CD8-positive, alpha-beta memory T cell (primary cell): ENCODE measurements around the gene NR5A2. TPM values are rescaled to one million over a fixed set of nuclear protein-coding genes. Genes with fewer than 3 reads are reported as not detected.

Source experiments
- CTCF ChIA-PET: fragments of 350-600 bp; sonication (Branson Sonifier 250); formaldehyde crosslinking; loops from one replicate; lab custom pipeline; 2021; ENCODE audit warnings: antibody characterized with exemption; lab: Charles Lee
- POLR2A ChIA-PET: fragments of 350-600 bp; sonication (Branson Sonifier 250); formaldehyde crosslinking; loops from one replicate; lab custom pipeline; 2021; ENCODE audit warnings: antibody characterized with exemption; lab: Charles Lee
- DNase-seq, 5 donors: peaks; one replicate each; pipeline versions ENCODE4 v3.0.0 to v3.0.0-alpha.2; 2020 to 2022; ENCODE audit warnings: mixed read lengths in 1 of 5
- H3K27ac ChIP-seq: one replicate; pipeline ENCODE4 v1.7.0; 2013; ENCODE audit warnings: low read depth, mild to moderate bottlenecking, low read length, moderate library complexity
- H3K27me3 ChIP-seq: 2 replicates; pipeline ENCODE4 v1.7.0; 2013; ENCODE audit warnings: low read length, mild to moderate bottlenecking; ENCODE audit not compliant: insufficient read depth, poor library complexity, severe bottlenecking
- H3K36me3 ChIP-seq: 2 replicates; pipeline ENCODE4 v1.7.0; 2013; ENCODE audit warnings: mild to moderate bottlenecking, low read length, moderate library complexity; ENCODE audit not compliant: insufficient read depth
- H3K4me1 ChIP-seq: 2 replicates; pipeline ENCODE4 v1.7.0; 2013; ENCODE audit warnings: mild to moderate bottlenecking, low read length, moderate library complexity; ENCODE audit not compliant: insufficient read depth
- H3K4me3 ChIP-seq: 2 replicates; pipeline ENCODE4 v1.7.0; 2013; ENCODE audit warnings: mild to moderate bottlenecking, low read length
- H3K9me3 ChIP-seq: 2 replicates; pipeline ENCODE4 v1.7.0; 2013; ENCODE audit warnings: mild to moderate bottlenecking, low read length
- H3K27ac Mint-ChIP-seq, 8 donors: one replicate each; pipeline ENCODE4 v1.8.0; 2020 to 2021; ENCODE audit warnings: mixed read lengths in 8 of 8, mild to moderate bottlenecking in 6 of 8, inconsistent platforms in 3 of 8, moderate library complexity in 3 of 8
- H3K27me3 Mint-ChIP-seq, 2 donors: one replicate each; pipeline ENCODE4 v1.8.0; 2020 to 2021; ENCODE audit warnings: mixed read lengths in 2 of 2, mild to moderate bottlenecking in 1 of 2, moderate library complexity in 1 of 2
- H3K36me3 Mint-ChIP-seq, 3 donors: one replicate each; pipeline ENCODE4 v1.8.0; 2020 to 2021; ENCODE audit warnings: mixed read lengths in 3 of 3, inconsistent platforms in 1 of 3, mild to moderate bottlenecking in 1 of 3
- H3K4me1 Mint-ChIP-seq, 3 donors: one replicate each; pipeline ENCODE4 v1.8.0; 2020 to 2021; ENCODE audit warnings: mixed read lengths in 3 of 3, inconsistent platforms in 1 of 3, mild to moderate bottlenecking in 1 of 3
- H3K4me3 Mint-ChIP-seq, 7 donors: one replicate each; pipeline ENCODE4 v1.8.0; 2020 to 2021; ENCODE audit warnings: mixed read lengths in 7 of 7, mild to moderate bottlenecking in 6 of 7, moderate library complexity in 4 of 7, inconsistent platforms in 2 of 7
- H3K9me3 Mint-ChIP-seq, 5 donors: one replicate each; pipeline ENCODE4 v1.8.0; 2020 to 2022; ENCODE audit warnings: mixed read lengths in 5 of 5, mild to moderate bottlenecking in 3 of 5, moderate library complexity in 2 of 5, inconsistent platforms in 1 of 5
- polyA plus RNA-seq: library from polyadenylated mRNA; unstranded; fragments of 300-500 nt; fragmentation: Illumina TruSeq; gene quantifications from one replicate; pipeline ENCODE4 v1.2.3, GENCODE V29; 2021
- total RNA-seq, 2 experiments: library from RNA; stranded (reverse); gene quantifications; one replicate each; pipeline ENCODE4 v1.2.3, GENCODE V29; 2021

NR5A2 gene
- total and polyA plus RNA-seq, 3 experiments from 2014 or later = not detected

GRCh38 chr1:200081969-200082245, 54.4 kb downstream of the NR5A2 start:
- CTCF ChIA-PET = no interaction called here
- Mint-ChIP-seq H3K27me3 (peaks cover 7 to 27% of the 10 kb centered on the region in 2 donors), H3K9me3 (no peaks in the 10 kb centered on the region), H3K4me1 (no peaks in the 10 kb centered on the region), H3K4me3 (no peak overlapping the region), H3K27ac (no peak overlapping the region), H3K36me3 (no peaks in the 10 kb centered on the region)
- H3K9me3 ChIP-seq = no peaks in the 10 kb centered on the region
- no peaks in the 10 kb centered on the region for H3K36me3 ChIP-seq
- POLR2A ChIA-PET = no interaction called here
- H3K4me3 ChIP-seq = no peak overlapping the region
- H3K27me3 ChIP-seq = peaks cover 7% of the 10 kb centered on the region
- no peak for DNase-seq
- no peak overlapping the region for H3K27ac ChIP-seq
- no peaks in the 10 kb centered on the region for H3K4me1 ChIP-seq

DNA sequence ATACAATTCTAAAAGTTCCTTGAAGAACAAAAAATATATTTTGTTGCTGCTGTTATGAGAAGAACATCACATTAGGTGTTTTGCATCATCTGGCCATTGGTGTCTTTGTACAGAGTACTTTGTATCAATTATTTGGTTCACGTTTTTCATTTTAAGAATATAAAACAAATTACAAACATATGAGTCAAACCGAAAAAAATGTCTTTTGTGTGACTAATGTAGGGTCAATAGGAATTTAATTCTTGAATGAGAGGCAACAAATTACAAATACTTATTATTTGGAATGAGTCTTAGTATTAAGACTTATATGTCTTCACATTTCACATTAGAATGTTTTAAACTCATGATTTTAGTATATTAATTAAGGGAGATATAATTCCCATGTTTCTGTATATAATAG, 54.8 kb downstream of the NR5A2 start:
- Histone ChIP-seq H3K27ac (no peak overlapping the region), H3K4me1 (no peaks in the 10 kb centered on the region), H3K27me3 (peaks cover 7% of the 10 kb centered on the region), H3K4me3 (no peak overlapping the region), H3K36me3 (no peaks in the 10 kb centered on the region), H3K9me3 (no peaks in the 10 kb centered on the region)
- Mint-ChIP-seq H3K4me1 (no peaks in the 10 kb centered on the region), H3K36me3 (no peaks in the 10 kb centered on the region), H3K27ac (no peak overlapping the region), H3K9me3 (no peaks in the 10 kb centered on the region), H3K27me3 (peaks cover 9 to 31% of the 10 kb centered on the region in 2 donors), H3K4me3 (no peak overlapping the region)
- ChIA-PET CTCF (no interaction called here), POLR2A (no interaction called here)
- DNase-seq = no peak

DNA sequence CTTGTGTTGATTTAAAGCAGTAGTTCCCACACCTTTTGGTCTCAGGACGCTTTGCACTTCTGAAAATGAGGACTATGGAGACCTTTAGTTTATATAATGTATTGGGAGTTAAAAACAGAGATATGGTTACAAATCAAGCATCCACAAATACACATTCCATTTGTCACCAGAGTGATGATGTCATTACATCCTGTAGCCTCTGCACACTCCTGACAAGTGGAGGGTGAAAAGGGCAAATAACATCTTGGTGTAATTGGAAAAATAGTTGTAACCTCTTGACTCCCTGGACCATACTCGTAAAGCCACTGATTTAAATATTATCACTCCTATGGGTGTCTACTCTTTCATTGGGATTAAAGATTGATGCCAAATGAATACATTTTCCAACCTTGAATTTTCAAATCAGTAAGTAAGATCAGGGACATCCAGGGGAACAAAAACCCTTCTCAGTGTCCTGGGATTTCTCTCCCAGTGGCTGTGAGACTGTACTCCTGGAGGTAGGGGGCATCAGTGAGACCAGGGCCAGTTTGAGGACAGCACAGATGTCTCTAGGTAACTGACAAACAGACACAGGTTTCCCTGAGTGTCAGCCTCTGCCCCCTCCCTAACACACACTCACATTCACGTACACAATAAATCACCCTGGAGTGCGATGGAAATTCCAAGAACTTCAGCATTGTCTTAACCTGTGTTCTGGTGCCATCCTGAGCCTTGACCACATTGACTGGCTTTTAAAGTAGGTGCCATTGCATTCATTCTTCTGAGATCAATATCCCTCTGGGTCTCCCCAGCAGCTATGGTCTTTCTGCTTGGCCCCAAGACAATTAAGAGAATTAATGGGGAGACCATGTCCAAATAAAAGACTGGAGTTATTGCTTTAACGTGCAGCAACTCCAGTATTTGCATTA, 63.0 kb downstream of the NR5A2 start:
- ChIA-PET POLR2A (no interaction called here), CTCF (interaction anchor here (0.9 kb wide), 1 partner anchor 63 kb away, joined by 3 read pairs; no protein-coding TSS in a partner anchor)
- Mint-ChIP-seq H3K27me3 (peaks cover 5 to 27% of the 10 kb centered on the region in 2 donors), H3K9me3 (no peaks in the 10 kb centered on the region), H3K36me3 (no peaks in the 10 kb centered on the region), H3K4me1 (no peaks in the 10 kb centered on the region), H3K27ac (no peak overlapping the region), H3K4me3 (no peak overlapping the region)
- H3K36me3 ChIP-seq = no peaks in the 10 kb centered on the region
- no peaks in the 10 kb centered on the region for H3K27me3 ChIP-seq
- no peak overlapping the region for H3K27ac ChIP-seq
- H3K9me3 ChIP-seq = no peaks in the 10 kb centered on the region
- DNase-seq = no peak
- no peak overlapping the region for H3K4me3 ChIP-seq
- H3K4me1 ChIP-seq = no peaks in the 10 kb centered on the region

GRCh38 chr1:200095057-200095577, 67.6 kb downstream of the NR5A2 start:
- Histone ChIP-seq H3K9me3 (no peaks in the 10 kb centered on the region), H3K4me3 (no peak overlapping the region), H3K36me3 (no peaks in the 10 kb centered on the region), H3K27me3 (no peaks in the 10 kb centered on the region), H3K27ac (no peak overlapping the region), H3K4me1 (no peaks in the 10 kb centered on the region)
- no peaks in the 10 kb centered on the region for H3K36me3 Mint-ChIP-seq
- CTCF ChIA-PET = no interaction called here
- DNase-seq = no peak
- POLR2A ChIA-PET = no interaction called here
- H3K4me1 Mint-ChIP-seq = no peaks in the 10 kb centered on the region
- H3K27me3 Mint-ChIP-seq = peaks cover 0 to 4% of the 10 kb centered on the region in 2 donors
- no peaks in the 10 kb centered on the region for H3K9me3 Mint-ChIP-seq
- H3K27ac Mint-ChIP-seq = no peak overlapping the region
- no peak overlapping the region for H3K4me3 Mint-ChIP-seq

- no peaks in the 10 kb centered on the region for H3K9me3 ChIP-seq
- peaks cover 0 to 4% of the 10 kb centered on the region in 2 donors for H3K27me3 Mint-ChIP-seq
- H3K27ac ChIP-seq = no peak overlapping the region
- POLR2A ChIA-PET = no interaction called here
- H3K9me3 Mint-ChIP-seq = no peaks in the 10 kb centered on the region
- no peak overlapping the region for H3K27ac Mint-ChIP-seq
- H3K4me1 Mint-ChIP-seq = no peaks in the 10 kb centered on the region
- no peaks in the 10 kb centered on the region for H3K36me3 Mint-ChIP-seq
- no peak for DNase-seq
- no peak overlapping the region for H3K4me3 Mint-ChIP-seq
- CTCF ChIA-PET = no interaction called here
- no peaks in the 10 kb centered on the region for H3K36me3 ChIP-seq
- no peaks in the 10 kb centered on the region for H3K27me3 ChIP-seq
- H3K4me3 ChIP-seq = no peak overlapping the region
- no peaks in the 10 kb centered on the region for H3K4me1 ChIP-seq
These were observed 69.3 kb downstream of the NR5A2 start for GRCh38 chr1:200096774-200097173.

GRCh38 chr1:200099040-200099439, 71.5 kb downstream of the NR5A2 start:
- Mint-ChIP-seq H3K27me3 (no peaks in the 10 kb centered on the region), H3K4me1 (no peaks in the 10 kb centered on the region), H3K36me3 (no peaks in the 10 kb centered on the region), H3K4me3 (no peak overlapping the region), H3K9me3 (no peaks in the 10 kb centered on the region), H3K27ac (peak overlapping the region in 1 of 8 donors; percentile 54)
- no peak overlapping the region for H3K27ac ChIP-seq
- POLR2A ChIA-PET = no interaction called here
- no peak for DNase-seq
- H3K36me3 ChIP-seq = no peaks in the 10 kb centered on the region
- no peaks in the 10 kb centered on the region for H3K27me3 ChIP-seq
- H3K9me3 ChIP-seq = no peaks in the 10 kb centered on the region
- no peak overlapping the region for H3K4me3 ChIP-seq
- H3K4me1 ChIP-seq = no peaks in the 10 kb centered on the region
- CTCF ChIA-PET = interaction anchor here (1.4 kb wide), 1 partner anchor 411 kb away, joined by 3 read pairs; no protein-coding TSS in a partner anchor

- Histone ChIP-seq H3K4me3 (no peak overlapping the region), H3K27me3 (no peaks in the 10 kb centered on the region), H3K4me1 (no peaks in the 10 kb centered on the region), H3K27ac (no peak overlapping the region), H3K9me3 (no peaks in the 10 kb centered on the region), H3K36me3 (no peaks in the 10 kb centered on the region)
- DNase-seq = no peak
- peaks cover 3% of the 10 kb centered on the region in 2 donors for H3K27me3 Mint-ChIP-seq
- no peak overlapping the region for H3K4me3 Mint-ChIP-seq
- no peaks in the 10 kb centered on the region for H3K36me3 Mint-ChIP-seq
- ChIA-PET POLR2A (no interaction called here), CTCF (no interaction called here)
- H3K9me3 Mint-ChIP-seq = no peaks in the 10 kb centered on the region
- no peak overlapping the region for H3K27ac Mint-ChIP-seq
- peaks cover 0 to 3% (median 0%) of the 10 kb centered on the region in 3 donors for H3K4me1 Mint-ChIP-seq
These were observed 76.6 kb downstream of the NR5A2 start for GRCh38 chr1:200103966-200104583.

- Mint-ChIP-seq H3K4me3 (no peak overlapping the region), H3K27me3 (peaks cover 3 to 11% of the 10 kb centered on the region in 2 donors), H3K4me1 (peaks cover 0 to 3% (median 0%) of the 10 kb centered on the region in 3 donors), H3K9me3 (no peaks in the 10 kb centered on the region), H3K27ac (no peak overlapping the region), H3K36me3 (no peaks in the 10 kb centered on the region)
- ChIA-PET CTCF (no interaction called here), POLR2A (no interaction called here)
- Histone ChIP-seq H3K27me3 (no peaks in the 10 kb centered on the region), H3K9me3 (no peaks in the 10 kb centered on the region), H3K36me3 (no peaks in the 10 kb centered on the region), H3K27ac (no peak overlapping the region), H3K4me3 (no peak overlapping the region), H3K4me1 (no peaks in the 10 kb centered on the region)
- DNase-seq = no peak
These were observed 79.5 kb downstream of the NR5A2 start for GRCh38 chr1:200107004-200107470.
